Measurements from ENCODE around the gene ASIC5.

- no peak for TF ChIP-seq REST (IDR thresholded peaks at IDR 0.05; ENCODE audit: low read depth)
- no peak for TF ChIP-seq TAF1 (IDR thresholded peaks at IDR 0.05; ENCODE audit: low read depth)
- no peak for TF ChIP-seq ZBTB7A (IDR thresholded peaks at IDR 0.05; ENCODE audit: low read depth)
- TF ChIP-seq RAD21 (IDR thresholded peaks at IDR 0.05; ENCODE audit: low read depth), result no peak
- TF ChIP-seq NFIC (IDR thresholded peaks at IDR 0.05), result no peak
Observed at GRCh38 chr4:155853189-155853588, 12.9 kb downstream of the ASIC5 start.
